D721Med (cell line): ENCODE data around the gene ISL2.

Experiments used
- DNase-seq: peaks from one replicate; pipeline ENCODE4 v3.0.0; 2011; ENCODE audit warnings: low spot score; ENCODE audit not compliant: insufficient read length
- FAIRE-seq: peaks from 2 replicates; lab custom pipeline; 2011; peaks lifted over from hg19 to GRCh38; lab: Jason Lieb, UNC
- TF ChIP-seq, protein P1 (sequence below): IDR thresholded peaks from 2 replicates; pipeline ENCODE4 v1.5.1; 2012; ENCODE audit warnings: mild to moderate bottlenecking, control low read depth; ENCODE audit not compliant: insufficient read depth; ENCODE audit errors: missing control alignments

Gene ISL2

DNA sequence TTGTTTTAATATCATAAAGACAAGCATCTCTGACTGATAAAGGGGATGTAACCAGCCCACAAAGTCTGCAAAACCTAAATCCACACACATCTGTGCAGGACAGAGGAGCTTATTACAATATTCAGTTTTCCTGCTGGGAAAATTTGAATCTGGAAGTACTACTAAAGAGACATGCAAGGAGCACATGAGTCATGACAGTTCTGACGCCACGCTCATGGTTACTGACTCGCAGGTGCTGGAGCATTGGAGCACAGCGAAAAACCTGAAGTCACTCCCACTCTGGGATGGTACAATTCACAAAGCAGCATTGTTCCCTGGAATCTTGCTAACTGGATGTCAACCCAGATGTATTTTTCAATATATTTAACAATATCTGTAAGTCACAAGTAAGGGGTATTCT is 7.6 kb upstream of the ISL2 start:
- TF ChIP-seq, protein P1, sequence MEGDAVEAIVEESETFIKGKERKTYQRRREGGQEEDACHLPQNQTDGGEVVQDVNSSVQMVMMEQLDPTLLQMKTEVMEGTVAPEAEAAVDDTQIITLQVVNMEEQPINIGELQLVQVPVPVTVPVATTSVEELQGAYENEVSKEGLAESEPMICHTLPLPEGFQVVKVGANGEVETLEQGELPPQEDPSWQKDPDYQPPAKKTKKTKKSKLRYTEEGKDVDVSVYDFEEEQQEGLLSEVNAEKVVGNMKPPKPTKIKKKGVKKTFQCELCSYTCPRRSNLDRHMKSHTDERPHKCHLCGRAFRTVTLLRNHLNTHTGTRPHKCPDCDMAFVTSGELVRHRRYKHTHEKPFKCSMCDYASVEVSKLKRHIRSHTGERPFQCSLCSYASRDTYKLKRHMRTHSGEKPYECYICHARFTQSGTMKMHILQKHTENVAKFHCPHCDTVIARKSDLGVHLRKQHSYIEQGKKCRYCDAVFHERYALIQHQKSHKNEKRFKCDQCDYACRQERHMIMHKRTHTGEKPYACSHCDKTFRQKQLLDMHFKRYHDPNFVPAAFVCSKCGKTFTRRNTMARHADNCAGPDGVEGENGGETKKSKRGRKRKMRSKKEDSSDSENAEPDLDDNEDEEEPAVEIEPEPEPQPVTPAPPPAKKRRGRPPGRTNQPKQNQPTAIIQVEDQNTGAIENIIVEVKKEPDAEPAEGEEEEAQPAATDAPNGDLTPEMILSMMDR: no peak
- FAIRE-seq: no peak
- no peak for DNase-seq

DNA sequence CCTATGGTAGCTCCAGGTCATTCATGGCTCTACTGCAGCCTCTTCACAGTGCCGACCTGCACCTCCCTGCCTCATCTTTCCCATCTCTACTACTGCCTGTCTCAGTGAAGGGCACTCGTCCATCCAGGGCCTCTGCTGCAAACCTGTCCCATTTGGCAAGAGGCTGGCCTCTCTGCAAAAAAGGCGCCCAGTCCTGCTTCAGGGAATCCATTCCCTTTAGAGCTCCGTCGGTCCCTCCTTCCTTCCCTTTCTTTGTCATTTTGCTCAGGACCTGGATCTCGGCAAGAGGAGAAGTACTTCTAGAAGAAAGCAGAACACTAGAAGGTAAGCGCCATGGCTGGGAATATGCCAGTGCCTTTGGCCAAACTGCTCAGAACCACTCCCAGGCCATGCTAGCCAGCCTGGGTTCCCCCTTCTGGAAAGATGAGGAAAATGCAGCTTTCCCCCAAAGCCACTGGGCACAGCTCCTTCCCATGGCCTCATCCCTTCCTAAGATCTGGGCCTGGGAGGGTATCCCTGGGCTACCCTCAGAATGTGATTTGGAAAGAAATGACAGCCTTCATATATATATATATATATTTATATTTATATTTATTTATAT is 6.4 kb upstream of the ISL2 start:
- TF ChIP-seq, protein P1: peak; percentile 55
- FAIRE-seq: no peak
- DNase-seq: no peak

DNA sequence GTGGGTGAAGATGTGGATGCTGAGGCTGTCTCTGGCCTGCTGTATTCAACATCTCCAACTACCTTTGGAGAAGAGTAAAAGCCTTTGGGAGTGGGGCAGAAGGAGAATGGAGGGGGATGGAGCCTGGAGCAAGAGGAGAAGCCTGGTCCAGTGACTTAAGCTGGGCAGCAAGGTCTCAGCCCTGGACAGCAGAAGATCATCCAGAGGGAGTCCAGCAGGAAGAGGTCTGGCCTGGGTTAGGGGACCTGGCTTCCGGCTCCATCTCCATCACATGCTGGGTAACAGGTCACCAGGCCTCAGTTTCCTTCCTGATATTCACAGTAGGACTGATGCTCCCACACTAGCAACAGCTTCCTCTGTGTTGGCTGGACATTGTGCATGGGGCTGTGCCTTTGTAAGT is 3.8 kb upstream of the ISL2 start:
- DNase-seq: no peak
- TF ChIP-seq, protein P1: no peak
- no peak for FAIRE-seq

DNA sequence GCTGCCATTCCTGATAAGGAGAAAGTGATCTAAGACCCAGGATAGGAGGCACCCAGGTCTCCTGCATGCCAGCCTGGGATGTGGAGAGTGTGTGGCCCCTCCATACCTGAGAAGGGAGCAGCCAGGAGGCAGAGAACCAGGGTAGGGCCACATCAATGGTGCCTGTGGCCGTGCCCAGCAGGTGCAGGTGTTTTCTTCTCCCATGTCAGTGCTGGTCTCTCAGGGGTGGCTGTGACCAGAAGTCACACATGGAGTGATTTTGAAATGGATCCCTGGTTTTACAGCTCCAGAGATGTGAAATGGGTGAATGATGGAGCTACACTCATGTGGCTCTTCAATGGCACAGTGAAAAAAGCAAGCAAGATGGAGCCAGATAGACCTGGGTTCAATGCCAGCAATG is 3.3 kb upstream of the ISL2 start:
- no peak for FAIRE-seq
- TF ChIP-seq, protein P1: no peak
- DNase-seq: no peak

DNA sequence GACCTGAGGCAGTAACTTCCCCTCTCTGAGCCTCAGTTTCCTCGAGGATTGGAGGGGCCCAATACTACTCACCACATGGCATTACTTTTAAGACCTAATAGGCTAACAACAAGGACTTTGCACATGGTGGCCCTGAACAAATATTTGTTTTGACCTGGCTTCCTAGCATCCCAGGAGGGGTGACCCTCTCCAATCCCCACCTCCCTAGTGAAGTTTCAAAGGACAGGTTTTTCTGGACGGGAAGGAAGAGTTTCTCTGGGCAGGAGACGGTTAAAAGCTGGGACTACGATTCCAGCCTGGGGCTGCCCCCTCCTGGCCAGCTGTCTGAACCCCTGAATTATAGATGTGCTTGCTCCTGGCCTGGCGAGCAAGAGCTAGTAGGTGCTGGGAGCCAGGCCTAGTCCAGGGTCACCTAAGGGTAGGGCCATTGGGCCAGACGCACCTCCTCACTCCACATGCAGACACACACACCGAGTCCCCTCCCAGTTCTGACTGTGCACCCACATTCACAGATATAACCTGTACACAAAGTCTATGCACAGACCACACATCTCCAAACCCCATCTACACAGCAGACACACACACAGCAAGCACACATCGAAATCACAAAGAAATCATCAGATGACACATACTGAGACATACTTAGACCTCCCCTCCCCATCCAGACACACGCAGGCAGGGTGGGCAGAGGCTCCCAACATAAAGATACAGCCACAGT is 2.7 kb upstream of the ISL2 start:
- FAIRE-seq: no peak
- no peak for DNase-seq
- TF ChIP-seq, protein P1: peak; percentile 46

DNA sequence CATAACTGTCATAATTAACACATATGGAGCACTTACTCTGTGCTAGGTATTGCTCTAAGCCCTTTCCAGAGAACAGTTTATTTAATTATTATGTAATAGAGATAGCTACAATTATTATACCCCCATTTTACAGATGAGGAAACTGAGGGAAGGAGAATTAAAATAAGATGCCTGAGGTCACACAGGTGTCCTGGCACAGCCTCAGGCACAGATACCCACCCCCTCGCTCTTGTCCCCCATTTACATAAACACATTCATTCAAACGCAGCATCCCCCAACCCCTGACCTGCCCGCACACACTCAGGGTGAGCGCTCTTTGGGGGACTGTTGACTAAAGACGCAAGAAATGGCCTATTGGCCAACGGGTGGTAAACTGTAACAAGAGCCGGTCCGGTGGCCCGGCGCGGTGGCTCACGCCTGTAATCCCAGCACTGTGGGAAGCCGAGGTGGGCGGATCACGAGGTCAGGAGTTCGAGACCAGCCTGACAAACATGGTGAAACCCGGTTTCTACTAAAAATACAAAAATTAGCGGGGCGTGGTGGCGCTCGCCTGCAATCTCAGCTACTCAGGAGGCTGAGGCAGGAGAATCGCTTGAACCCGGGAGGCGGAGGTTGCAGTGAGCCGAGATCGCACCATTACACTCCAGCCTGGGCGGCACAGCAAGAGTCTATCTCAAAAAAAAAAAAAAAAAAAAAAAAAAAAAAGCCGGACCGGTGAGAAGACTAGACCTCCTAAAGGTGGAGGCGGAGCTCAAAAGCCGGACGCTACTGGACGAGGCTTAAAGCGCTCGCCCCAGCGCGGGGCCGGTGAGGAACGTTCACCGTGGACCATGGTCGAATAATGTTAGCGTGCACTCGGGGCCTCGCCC is 1.9 kb upstream of the ISL2 start:
- TF ChIP-seq, protein P1: no peak
- FAIRE-seq: no peak
- DNase-seq: no peak
